ENCODE measurements around the gene PTPRA. TPM values are rescaled to one million over a fixed set of nuclear protein-coding genes. Genes with fewer than 3 reads are reported as not detected.

The PTPRA gene
- total RNA-seq, 1 donor from 2014 or later: 23.5 TPM

GRCh38 chr20:2952766-2953165, 79.5 kb downstream of the PTPRA start:
- H3K27ac ChIP-seq (replicated peaks): no peak overlapping the region
- H3K4me1 ChIP-seq: peaks cover 9% of the 10 kb centered on the region
- H3K27me3 ChIP-seq (ENCODE audit: low read depth): no peaks in the 10 kb centered on the region
- intact Hi-C loops (cut with micrococcal nuclease): no loop called here
- DNase-seq: no peak
- no peak overlapping the region for H3K4me3 ChIP-seq
- no peak for TF ChIP-seq CTCF (IDR thresholded peaks at IDR 0.05; ENCODE audit: borderline replicate concordance)
- H3K36me3 ChIP-seq: peaks cover 10% of the 10 kb centered on the region
- H3K9me3 ChIP-seq (replicated peaks): no peaks in the 10 kb centered on the region

GRCh38 chr20:2955257-2955970, 82.1 kb downstream of the PTPRA start:
- no peaks in the 10 kb centered on the region for H3K27me3 ChIP-seq (ENCODE audit: low read depth)
- H3K27ac ChIP-seq (replicated peaks): no peak overlapping the region
- H3K36me3 ChIP-seq: peaks cover 14% of the 10 kb centered on the region
- no peaks in the 10 kb centered on the region for H3K9me3 ChIP-seq (replicated peaks)
- TF ChIP-seq CTCF (IDR thresholded peaks at IDR 0.05; ENCODE audit: borderline replicate concordance): no peak
- intact Hi-C loops (cut with micrococcal nuclease): no loop called here
- no peak overlapping the region for H3K4me3 ChIP-seq
- peaks cover 7% of the 10 kb centered on the region for H3K4me1 ChIP-seq
- no peak for DNase-seq

GRCh38 chr20:2956480-2956879, 83.2 kb downstream of the PTPRA start:
- Histone ChIP-seq H3K27ac (replicated peaks) (no peak overlapping the region), H3K27me3 (ENCODE audit: low read depth) (no peaks in the 10 kb centered on the region), H3K9me3 (replicated peaks) (no peaks in the 10 kb centered on the region), H3K36me3 (peaks cover 9% of the 10 kb centered on the region), H3K4me3 (no peak overlapping the region), H3K4me1 (peaks cover 7% of the 10 kb centered on the region)
- intact Hi-C loops (cut with micrococcal nuclease): no loop called here
- TF ChIP-seq CTCF (IDR thresholded peaks at IDR 0.05; ENCODE audit: borderline replicate concordance): no peak
- no peak for DNase-seq

- H3K27me3 ChIP-seq (ENCODE audit: low read depth): no peaks in the 10 kb centered on the region
- H3K4me1 ChIP-seq: no peaks in the 10 kb centered on the region
- no peak for DNase-seq
- H3K27ac ChIP-seq (replicated peaks): no peak overlapping the region
- TF ChIP-seq CTCF (IDR thresholded peaks at IDR 0.05; ENCODE audit: borderline replicate concordance): no peak
- no peak overlapping the region for H3K4me3 ChIP-seq
- H3K36me3 ChIP-seq: peaks cover 50% of the 10 kb centered on the region
- no peaks in the 10 kb centered on the region for H3K9me3 ChIP-seq (replicated peaks)
- intact Hi-C loops (cut with micrococcal nuclease): no loop called here
Measured at GRCh38 chr20:2967841-2968240, 94.6 kb downstream of the PTPRA start.

GRCh38 chr20:2972126-2972525, 98.8 kb downstream of the PTPRA start:
- intact Hi-C loops (cut with micrococcal nuclease): no loop called here
- no peak for TF ChIP-seq CTCF (IDR thresholded peaks at IDR 0.05; ENCODE audit: borderline replicate concordance)
- no peak for DNase-seq
- Histone ChIP-seq H3K27ac (replicated peaks) (no peak overlapping the region), H3K9me3 (replicated peaks) (no peaks in the 10 kb centered on the region), H3K4me3 (no peak overlapping the region), H3K27me3 (ENCODE audit: low read depth) (no peaks in the 10 kb centered on the region), H3K36me3 (peaks cover 30% of the 10 kb centered on the region), H3K4me1 (no peaks in the 10 kb centered on the region)
